ENCODE results near the gene THADA.

DNA sequence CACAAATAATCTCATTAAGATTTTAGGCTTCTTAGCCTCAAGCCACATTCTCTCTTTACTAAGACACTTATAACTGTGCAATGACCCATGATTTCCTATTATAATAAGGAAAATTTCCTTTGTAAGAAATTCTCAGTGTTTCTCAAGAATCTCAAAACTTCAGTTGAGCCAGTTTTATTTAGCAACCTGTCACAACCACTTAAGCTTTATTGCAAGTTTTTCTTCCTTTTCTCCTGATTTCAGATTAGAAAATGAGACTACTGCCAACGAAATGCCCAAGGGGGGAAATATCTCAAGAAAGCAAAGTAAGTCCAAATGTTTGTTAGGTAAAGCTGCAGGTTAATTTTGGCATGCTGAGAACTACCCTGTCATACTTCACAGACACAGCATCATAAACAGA is 178.5 kb downstream of the THADA start:
- TF ChIP-seq, protein P1, sequence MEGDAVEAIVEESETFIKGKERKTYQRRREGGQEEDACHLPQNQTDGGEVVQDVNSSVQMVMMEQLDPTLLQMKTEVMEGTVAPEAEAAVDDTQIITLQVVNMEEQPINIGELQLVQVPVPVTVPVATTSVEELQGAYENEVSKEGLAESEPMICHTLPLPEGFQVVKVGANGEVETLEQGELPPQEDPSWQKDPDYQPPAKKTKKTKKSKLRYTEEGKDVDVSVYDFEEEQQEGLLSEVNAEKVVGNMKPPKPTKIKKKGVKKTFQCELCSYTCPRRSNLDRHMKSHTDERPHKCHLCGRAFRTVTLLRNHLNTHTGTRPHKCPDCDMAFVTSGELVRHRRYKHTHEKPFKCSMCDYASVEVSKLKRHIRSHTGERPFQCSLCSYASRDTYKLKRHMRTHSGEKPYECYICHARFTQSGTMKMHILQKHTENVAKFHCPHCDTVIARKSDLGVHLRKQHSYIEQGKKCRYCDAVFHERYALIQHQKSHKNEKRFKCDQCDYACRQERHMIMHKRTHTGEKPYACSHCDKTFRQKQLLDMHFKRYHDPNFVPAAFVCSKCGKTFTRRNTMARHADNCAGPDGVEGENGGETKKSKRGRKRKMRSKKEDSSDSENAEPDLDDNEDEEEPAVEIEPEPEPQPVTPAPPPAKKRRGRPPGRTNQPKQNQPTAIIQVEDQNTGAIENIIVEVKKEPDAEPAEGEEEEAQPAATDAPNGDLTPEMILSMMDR (IDR thresholded peaks at IDR 0.05; ENCODE audit: low read depth, low read length, poor library complexity, severe bottlenecking), result no peak
- no peak for TF ChIP-seq EZH2phosphoT487 (IDR thresholded peaks at IDR 0.05; ENCODE audit: borderline replicate concordance, low read length)

All from DOHH2 (cell line).